Measurements from ENCODE around the gene UNC45A. TPM values are rescaled to one million over a fixed set of nuclear protein-coding genes. Genes with fewer than 3 reads are reported as not detected.
A peak's percentile ranks its signal among the peaks of the same experiment; 100 is the strongest.

The UNC45A gene
- total RNA-seq, 1 donor from 2014 or later = 70.9 TPM

- H3K36me3 Mint-ChIP-seq (ENCODE audit: low read depth) = peaks cover 11% of the 10 kb centered on the region
- DNase-seq (ENCODE audit: low spot score) = no peak
- no peak overlapping the region for H3K4me3 Mint-ChIP-seq (ENCODE audit: unreplicated experiment)
- H3K27me3 Mint-ChIP-seq (ENCODE audit: low read depth) = no peaks in the 10 kb centered on the region
- H3K27ac Mint-ChIP-seq (ENCODE audit: unreplicated experiment) = no peak overlapping the region
- no peaks in the 10 kb centered on the region for H3K4me1 Mint-ChIP-seq (ENCODE audit: low read depth)
- no peak for TF ChIP-seq CTCF (IDR thresholded peaks at IDR 0.05)
- no peaks in the 10 kb centered on the region for H3K9me3 Mint-ChIP-seq (ENCODE audit: low read depth)
Observed at GRCh38 chr15:90981681-90982080, 46.6 kb downstream of the UNC45A start.

- no peak for DNase-seq (ENCODE audit: low spot score)
- H3K9me3 Mint-ChIP-seq (ENCODE audit: low read depth) = no peaks in the 10 kb centered on the region
- peaks cover 2% of the 10 kb centered on the region for H3K4me1 Mint-ChIP-seq (ENCODE audit: low read depth)
- H3K27me3 Mint-ChIP-seq (ENCODE audit: low read depth) = no peaks in the 10 kb centered on the region
- H3K4me3 Mint-ChIP-seq (ENCODE audit: unreplicated experiment) = no peak overlapping the region
- no peak for TF ChIP-seq CTCF (IDR thresholded peaks at IDR 0.05)
- H3K36me3 Mint-ChIP-seq (ENCODE audit: low read depth) = peaks cover 11% of the 10 kb centered on the region
- no peak overlapping the region for H3K27ac Mint-ChIP-seq (ENCODE audit: unreplicated experiment)
Observed at GRCh38 chr15:90982135-90982534, 47.0 kb downstream of the UNC45A start.

GRCh38 chr15:90986790-90987507, 51.9 kb downstream of the UNC45A start:
- DNase-seq (ENCODE audit: low spot score) = no peak
- Mint-ChIP-seq H3K27me3 (ENCODE audit: low read depth) (no peaks in the 10 kb centered on the region), H3K36me3 (ENCODE audit: low read depth) (peaks cover 2% of the 10 kb centered on the region), H3K4me1 (ENCODE audit: low read depth) (peaks cover 22% of the 10 kb centered on the region), H3K4me3 (ENCODE audit: unreplicated experiment) (no peak overlapping the region), H3K27ac (ENCODE audit: unreplicated experiment) (no peak overlapping the region), H3K9me3 (ENCODE audit: low read depth) (no peaks in the 10 kb centered on the region)
- no peak for TF ChIP-seq CTCF (IDR thresholded peaks at IDR 0.05)

GRCh38 chr15:90987561-90988141, 52.6 kb downstream of the UNC45A start:
- H3K27me3 Mint-ChIP-seq (ENCODE audit: low read depth) = no peaks in the 10 kb centered on the region
- peaks cover 26% of the 10 kb centered on the region for H3K4me1 Mint-ChIP-seq (ENCODE audit: low read depth)
- H3K27ac Mint-ChIP-seq (ENCODE audit: unreplicated experiment) = peak overlapping the region; percentile 28
- peaks cover 2% of the 10 kb centered on the region for H3K36me3 Mint-ChIP-seq (ENCODE audit: low read depth)
- no peaks in the 10 kb centered on the region for H3K9me3 Mint-ChIP-seq (ENCODE audit: low read depth)
- H3K4me3 Mint-ChIP-seq (ENCODE audit: unreplicated experiment) = no peak overlapping the region
- TF ChIP-seq CTCF (IDR thresholded peaks at IDR 0.05) = no peak
- DNase-seq (ENCODE audit: low spot score) = no peak

GRCh38 chr15:90988296-90988695, 53.2 kb downstream of the UNC45A start:
- Mint-ChIP-seq H3K36me3 (ENCODE audit: low read depth) (no peaks in the 10 kb centered on the region), H3K27ac (ENCODE audit: unreplicated experiment) (peak overlapping the region; percentile 69), H3K4me3 (ENCODE audit: unreplicated experiment) (peak overlapping the region; percentile 8), H3K9me3 (ENCODE audit: low read depth) (no peaks in the 10 kb centered on the region), H3K27me3 (ENCODE audit: low read depth) (no peaks in the 10 kb centered on the region), H3K4me1 (ENCODE audit: low read depth) (peaks cover 32% of the 10 kb centered on the region)
- no peak for DNase-seq (ENCODE audit: low spot score)
- no peak for TF ChIP-seq CTCF (IDR thresholded peaks at IDR 0.05)
